Type B pancreatic cell (in vitro differentiated cells): ENCODE results near the gene EPHA5. TPM values are rescaled to one million over a fixed set of nuclear protein-coding genes. Genes with fewer than 3 reads are reported as not detected.
A peak's percentile ranks its signal among the peaks of the same experiment; 100 is the strongest.

Source experiments
- DNase-seq: peaks from one replicate; pipeline ENCODE4 v3.0.0; 2021; ENCODE audit warnings: mixed read lengths; ENCODE audit not compliant: unreplicated experiment; ENCODE audit errors: extremely low spot score
- H3K27ac Mint-ChIP-seq: 2 replicates; pipeline ENCODE4 v1.8.0; 2021; ENCODE audit warnings: mild to moderate bottlenecking, mixed read lengths
- H3K27me3 Mint-ChIP-seq: 2 replicates; pipeline ENCODE4 v1.8.0; 2021; ENCODE audit warnings: mixed read lengths
- H3K36me3 Mint-ChIP-seq: 2 replicates; pipeline ENCODE4 v1.8.0; 2021; ENCODE audit warnings: mixed read lengths
- H3K4me1 Mint-ChIP-seq: one replicate; pipeline ENCODE4 v1.8.0; 2021; ENCODE audit warnings: mixed read lengths; ENCODE audit not compliant: unreplicated experiment
- H3K4me3 Mint-ChIP-seq: 2 replicates; pipeline ENCODE4 v1.8.0; 2021; ENCODE audit warnings: mild to moderate bottlenecking, mixed read lengths
- H3K9me3 Mint-ChIP-seq: 2 replicates; pipeline ENCODE4 v1.8.0; 2021; ENCODE audit warnings: mixed read lengths
- total RNA-seq: library from RNA; stranded (reverse); gene quantifications from 2 replicates; pipeline ENCODE4 v1.2.1, GENCODE V29; 2021; ENCODE audit warnings: low replicate concordance
- TF ChIP-seq, protein P1 (sequence below): fragments of 200-600 bp; sonication (generic); conservative IDR thresholded peaks from 2 replicates; pipeline ENCODE4 v1.5.0; 2021; ENCODE audit warnings: antibody characterized with exemption, mild to moderate bottlenecking

Gene EPHA5
- total RNA-seq, 1 donor from 2014 or later: 2.4 TPM

- H3K4me1 Mint-ChIP-seq: no peaks in the 10 kb centered on the region
- H3K9me3 Mint-ChIP-seq: no peaks in the 10 kb centered on the region
- H3K36me3 Mint-ChIP-seq: no peaks in the 10 kb centered on the region
- no peaks in the 10 kb centered on the region for H3K27me3 Mint-ChIP-seq
- H3K4me3 Mint-ChIP-seq: no peak overlapping the region
- no peak for DNase-seq
- TF ChIP-seq, protein P1, sequence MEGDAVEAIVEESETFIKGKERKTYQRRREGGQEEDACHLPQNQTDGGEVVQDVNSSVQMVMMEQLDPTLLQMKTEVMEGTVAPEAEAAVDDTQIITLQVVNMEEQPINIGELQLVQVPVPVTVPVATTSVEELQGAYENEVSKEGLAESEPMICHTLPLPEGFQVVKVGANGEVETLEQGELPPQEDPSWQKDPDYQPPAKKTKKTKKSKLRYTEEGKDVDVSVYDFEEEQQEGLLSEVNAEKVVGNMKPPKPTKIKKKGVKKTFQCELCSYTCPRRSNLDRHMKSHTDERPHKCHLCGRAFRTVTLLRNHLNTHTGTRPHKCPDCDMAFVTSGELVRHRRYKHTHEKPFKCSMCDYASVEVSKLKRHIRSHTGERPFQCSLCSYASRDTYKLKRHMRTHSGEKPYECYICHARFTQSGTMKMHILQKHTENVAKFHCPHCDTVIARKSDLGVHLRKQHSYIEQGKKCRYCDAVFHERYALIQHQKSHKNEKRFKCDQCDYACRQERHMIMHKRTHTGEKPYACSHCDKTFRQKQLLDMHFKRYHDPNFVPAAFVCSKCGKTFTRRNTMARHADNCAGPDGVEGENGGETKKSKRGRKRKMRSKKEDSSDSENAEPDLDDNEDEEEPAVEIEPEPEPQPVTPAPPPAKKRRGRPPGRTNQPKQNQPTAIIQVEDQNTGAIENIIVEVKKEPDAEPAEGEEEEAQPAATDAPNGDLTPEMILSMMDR: no peak
- H3K27ac Mint-ChIP-seq: no peak overlapping the region
Observed at GRCh38 chr4:65495439-65495838, 174.8 kb downstream of the EPHA5 start.

DNA sequence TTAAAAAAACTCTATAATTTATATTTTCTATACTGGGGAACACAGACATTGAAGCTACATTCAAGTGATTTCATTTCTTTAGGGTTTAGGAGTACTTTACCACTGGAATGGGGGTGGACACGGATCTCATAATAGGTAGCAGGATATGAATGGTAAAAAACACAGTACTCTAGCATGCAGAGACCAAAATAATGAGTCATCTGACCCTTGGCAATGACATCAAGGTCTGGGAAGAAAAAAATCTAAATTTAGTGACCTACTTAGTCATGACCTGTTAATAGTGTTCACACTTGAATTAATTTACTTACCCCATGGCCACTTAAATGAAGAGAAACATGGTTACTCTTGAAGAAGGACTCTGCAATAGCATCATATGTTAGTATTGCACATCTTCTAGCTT lies 187.9 kb downstream of the EPHA5 start:
- Mint-ChIP-seq H3K36me3 (no peaks in the 10 kb centered on the region), H3K9me3 (no peaks in the 10 kb centered on the region), H3K4me3 (no peak overlapping the region), H3K4me1 (no peaks in the 10 kb centered on the region), H3K27ac (no peak overlapping the region), H3K27me3 (no peaks in the 10 kb centered on the region)
- no peak for DNase-seq
- TF ChIP-seq, protein P1: no peak

DNA sequence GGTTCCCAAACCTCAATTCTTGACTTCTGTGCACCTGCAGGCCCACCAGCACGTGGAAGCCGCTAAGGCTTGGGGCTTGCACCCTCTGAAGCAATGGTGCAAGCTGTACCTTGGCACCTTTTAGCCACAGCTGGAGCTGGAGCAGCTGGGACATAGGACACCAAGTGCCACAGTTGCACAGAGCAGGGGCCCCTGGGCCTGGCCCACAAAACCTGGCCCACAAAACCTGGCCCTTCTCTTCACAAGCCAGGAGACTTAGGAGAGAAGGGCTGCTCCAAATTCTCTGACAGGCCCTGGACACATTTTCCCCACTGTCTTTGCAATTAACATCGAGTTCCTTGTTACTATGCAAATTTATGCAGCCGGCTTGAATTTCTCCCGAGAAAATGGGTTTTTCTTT lies 197.8 kb downstream of the EPHA5 start:
- no peak for DNase-seq
- Mint-ChIP-seq H3K27me3 (no peaks in the 10 kb centered on the region), H3K4me1 (no peaks in the 10 kb centered on the region), H3K9me3 (no peaks in the 10 kb centered on the region), H3K4me3 (no peak overlapping the region), H3K27ac (no peak overlapping the region), H3K36me3 (no peaks in the 10 kb centered on the region)
- TF ChIP-seq, protein P1: no peak

DNA sequence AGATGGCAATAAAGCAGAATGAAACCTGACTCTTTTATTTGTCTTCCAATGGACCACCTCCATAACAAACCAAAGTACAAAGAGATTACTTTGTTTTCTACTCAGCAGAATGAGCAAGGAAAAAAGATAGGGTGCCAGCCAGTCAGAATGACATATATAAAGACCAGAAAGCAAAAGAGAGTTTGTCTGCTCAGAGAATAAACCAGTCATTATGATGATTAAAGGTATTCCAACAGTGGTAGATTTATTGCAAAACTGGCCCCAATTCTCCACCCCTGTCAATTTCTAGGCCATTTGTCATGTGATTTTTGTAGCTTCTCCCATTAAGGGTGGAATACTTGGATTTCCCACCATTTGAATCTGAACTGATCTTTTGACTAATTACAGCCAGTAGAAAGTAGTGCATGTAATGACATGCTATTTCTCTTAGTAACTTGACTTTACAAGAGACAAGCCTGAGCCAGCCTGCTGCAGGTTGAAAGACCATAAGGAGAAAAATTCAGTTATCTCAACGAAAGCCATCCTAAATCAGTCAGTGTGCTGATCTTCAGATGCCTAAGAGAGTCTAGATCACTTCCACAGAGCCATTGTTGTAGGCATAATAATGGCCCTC lies 203.1 kb downstream of the EPHA5 start:
- H3K36me3 Mint-ChIP-seq: no peaks in the 10 kb centered on the region
- H3K27me3 Mint-ChIP-seq: no peaks in the 10 kb centered on the region
- TF ChIP-seq, protein P1: no peak
- H3K9me3 Mint-ChIP-seq: no peaks in the 10 kb centered on the region
- H3K4me3 Mint-ChIP-seq: no peak overlapping the region
- no peaks in the 10 kb centered on the region for H3K4me1 Mint-ChIP-seq
- no peak for DNase-seq
- H3K27ac Mint-ChIP-seq: no peak overlapping the region

DNA sequence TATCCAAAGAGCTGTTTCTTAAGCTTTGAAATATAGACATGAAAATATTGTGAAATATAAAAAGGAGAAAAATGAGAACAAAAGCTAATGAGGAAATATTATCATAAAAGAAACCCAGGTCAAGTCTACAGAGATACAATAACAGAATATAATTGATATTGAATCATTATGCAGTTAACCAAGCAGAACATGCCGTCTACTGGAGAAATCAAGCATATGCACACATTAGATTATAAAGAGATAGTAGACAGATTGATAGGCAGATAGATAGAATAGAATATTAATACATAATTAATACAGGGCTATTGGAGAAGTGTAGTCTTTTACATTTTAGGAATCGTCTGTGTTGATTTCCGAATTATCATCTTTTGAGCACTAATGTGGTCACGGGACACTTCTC lies 208.5 kb downstream of the EPHA5 start:
- Mint-ChIP-seq H3K4me1 (no peaks in the 10 kb centered on the region), H3K4me3 (no peak overlapping the region), H3K9me3 (no peaks in the 10 kb centered on the region), H3K27ac (no peak overlapping the region), H3K27me3 (no peaks in the 10 kb centered on the region), H3K36me3 (no peaks in the 10 kb centered on the region)
- TF ChIP-seq, protein P1: peak; percentile 14
- no peak for DNase-seq

DNA sequence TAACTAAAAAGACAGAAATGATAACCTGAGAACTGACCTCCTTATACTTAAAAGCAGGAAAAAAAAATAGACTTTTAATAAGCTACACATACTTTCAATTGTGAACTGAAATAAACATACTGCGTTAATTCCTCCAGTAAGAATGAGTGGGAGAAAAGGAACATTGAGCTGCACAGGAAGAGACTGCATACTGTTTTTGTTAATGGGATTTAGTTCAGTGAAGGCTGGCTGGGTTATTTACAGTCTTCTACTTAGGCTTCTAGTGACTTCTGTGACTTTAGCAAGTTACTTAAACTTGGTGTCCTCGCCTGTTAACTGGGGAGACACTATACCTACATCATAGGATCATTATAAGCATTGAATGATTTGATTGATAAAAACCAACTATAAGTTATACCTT lies 213.3 kb downstream of the EPHA5 start:
- Mint-ChIP-seq H3K4me3 (no peak overlapping the region), H3K27me3 (no peaks in the 10 kb centered on the region), H3K9me3 (no peaks in the 10 kb centered on the region), H3K4me1 (no peaks in the 10 kb centered on the region), H3K36me3 (no peaks in the 10 kb centered on the region), H3K27ac (no peak overlapping the region)
- no peak for DNase-seq
- TF ChIP-seq, protein P1: no peak
